RWPE2 (cell line): Measurements from ENCODE around the gene RNASEL.
"Not testable (repeated sequence)": the region's sequence is repeated elsewhere in the genome, so short reads cannot be mapped to it uniquely, and the experiment has no call there.

Experiments used
- ATAC-seq: fragments of 200-7000 bp; cut with Tn5 transposase; 3 replicates; pipeline ENCODE4 v1.9.1; 2021; ENCODE audit warnings: low read depth
- DNase-seq: peaks from one replicate; pipeline ENCODE4 v3.0.0-alpha.2; 2020; ENCODE audit warnings: low spot score
- H3K27ac ChIP-seq: fragments of 450-650 bp; 2 replicates; pipeline ENCODE4 v1.5.1; 2017; ENCODE audit warnings: mild to moderate bottlenecking; ENCODE audit not compliant: poor library complexity, severe bottlenecking
- H3K27me3 ChIP-seq: fragments of 250-450 bp; sonication (Bioruptor Pico); 2 replicates; pipeline ENCODE4 v1.5.1; 2021; ENCODE audit warnings: mild to moderate bottlenecking, moderate library complexity; ENCODE audit not compliant: insufficient read depth, poor library complexity, severe bottlenecking
- H3K36me3 ChIP-seq: fragments of 250-450 bp; sonication (Bioruptor Pico); 2 replicates; pipeline ENCODE4 v1.5.1; 2020; ENCODE audit warnings: low read depth, mild to moderate bottlenecking, moderate library complexity
- H3K4me1 ChIP-seq: fragments of 250-450 bp; sonication (Bioruptor Pico); 2 replicates; pipeline ENCODE4 v1.5.1; 2021; ENCODE audit warnings: mild to moderate bottlenecking, moderate library complexity; ENCODE audit not compliant: insufficient read depth, poor library complexity, severe bottlenecking
- H3K4me3 ChIP-seq: fragments of 250-450 bp; sonication (Bioruptor Pico); 2 replicates; pipeline ENCODE4 v1.5.1; 2021; ENCODE audit warnings: mild to moderate bottlenecking, moderate library complexity; ENCODE audit not compliant: severe bottlenecking
- H3K9me3 ChIP-seq: fragments of 250-450 bp; sonication (Bioruptor Pico); 2 replicates; pipeline ENCODE4 v1.5.1; 2021; ENCODE audit warnings: mild to moderate bottlenecking, moderate library complexity; ENCODE audit not compliant: severe bottlenecking
- CTCF ChIP-seq: fragments of 450-650 bp; IDR thresholded peaks from one replicate; pipeline ENCODE4 v1.5.1; 2017; ENCODE audit warnings: mild to moderate bottlenecking, moderate library complexity; ENCODE audit not compliant: poor library complexity, severe bottlenecking

The RNASEL gene

GRCh38 chr1:182633657-182634281, 44.7 kb upstream of the RNASEL start:
- DNase-seq: no peak
- no peak for TF ChIP-seq CTCF

DNA sequence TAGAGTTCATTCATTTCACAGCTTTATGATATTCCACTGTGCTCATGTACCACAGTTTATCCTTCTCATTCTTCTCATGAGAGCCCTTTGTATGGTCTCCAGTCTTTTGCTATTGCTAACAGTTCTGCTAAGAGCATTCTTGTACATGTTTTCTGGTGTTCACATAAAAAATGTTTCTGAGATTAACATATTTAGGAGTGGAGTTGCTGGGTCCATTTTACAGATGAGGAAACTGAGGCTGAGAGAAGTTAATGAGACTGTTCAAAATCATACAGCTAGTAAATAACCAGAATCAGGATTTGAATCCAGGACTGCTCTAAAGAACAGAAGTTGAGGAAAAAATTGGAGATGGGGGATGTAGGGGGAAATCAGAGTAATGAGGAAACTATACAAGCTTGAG, 44.0 kb upstream of the RNASEL start:
- no peaks in the 10 kb centered on the region for H3K27me3 ChIP-seq
- no peak overlapping the region for H3K4me3 ChIP-seq
- H3K27ac ChIP-seq: no peak overlapping the region
- no peaks in the 10 kb centered on the region for H3K36me3 ChIP-seq
- H3K9me3 ChIP-seq: no peaks in the 10 kb centered on the region
- H3K4me1 ChIP-seq: no peaks in the 10 kb centered on the region
- DNase-seq (no peak), ATAC-seq (no peak)
- TF ChIP-seq CTCF: no peak

More at GRCh38 chr1:182633657-182634281, 44.7 kb upstream of the RNASEL start:
- no peaks in the 10 kb centered on the region for H3K36me3 ChIP-seq
- H3K9me3 ChIP-seq: no peaks in the 10 kb centered on the region
- no peaks in the 10 kb centered on the region for H3K27me3 ChIP-seq
- no peak overlapping the region for H3K27ac ChIP-seq
- no peak for ATAC-seq
- no peak overlapping the region for H3K4me3 ChIP-seq
- H3K4me1 ChIP-seq: no peaks in the 10 kb centered on the region

DNA sequence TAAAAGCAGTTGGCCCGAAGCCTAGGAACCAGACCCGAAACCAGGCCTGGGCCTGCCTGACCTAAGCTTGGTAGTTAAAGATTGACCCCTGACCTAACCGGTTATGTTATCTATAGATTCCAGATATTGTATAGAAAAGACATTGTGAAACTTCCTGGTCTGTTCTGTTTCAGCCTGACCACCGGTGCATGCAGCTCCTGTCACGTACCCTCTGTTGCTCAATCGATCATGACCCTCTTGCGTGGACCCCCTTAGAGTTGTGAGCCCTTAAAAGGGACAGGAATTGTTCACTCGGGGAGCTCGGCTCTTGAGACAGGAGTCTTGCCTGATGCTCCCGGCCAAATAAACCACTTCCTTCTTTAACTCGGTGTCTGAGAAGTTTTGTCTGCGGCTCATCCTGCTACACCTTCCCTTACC, 43.4 kb upstream of the RNASEL start:
- H3K4me1 ChIP-seq, H3K4me3 ChIP-seq, H3K27ac ChIP-seq, DNase-seq, ATAC-seq, H3K36me3 ChIP-seq, H3K27me3 ChIP-seq, H3K9me3 ChIP-seq: not testable (repeated sequence)

DNA sequence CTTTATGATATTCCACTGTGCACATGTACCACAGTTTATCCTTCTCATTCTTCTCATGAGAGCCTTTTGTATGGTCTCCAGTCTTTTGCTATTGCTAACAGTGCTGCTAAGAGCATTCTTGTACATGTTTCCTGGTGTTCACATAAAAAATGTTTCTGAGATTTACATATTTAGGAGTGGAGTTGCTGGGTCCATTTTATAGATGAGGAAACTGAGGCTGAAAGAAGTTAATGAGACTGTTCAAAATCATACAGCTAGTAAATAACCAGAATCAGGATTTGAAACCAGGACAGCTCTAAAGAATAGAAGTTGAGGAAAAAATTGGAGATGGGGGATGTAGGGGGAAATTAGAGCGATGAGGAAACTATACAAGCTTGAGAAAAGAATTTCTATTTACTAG, 42.9 kb upstream of the RNASEL start:
- DNase-seq (no peak), ATAC-seq (no peak)
- Histone ChIP-seq H3K36me3 (no peaks in the 10 kb centered on the region), H3K9me3 (no peaks in the 10 kb centered on the region), H3K4me3 (no peak overlapping the region), H3K4me1 (no peaks in the 10 kb centered on the region), H3K27me3 (no peaks in the 10 kb centered on the region), H3K27ac (no peak overlapping the region)
- no peak for TF ChIP-seq CTCF

DNA sequence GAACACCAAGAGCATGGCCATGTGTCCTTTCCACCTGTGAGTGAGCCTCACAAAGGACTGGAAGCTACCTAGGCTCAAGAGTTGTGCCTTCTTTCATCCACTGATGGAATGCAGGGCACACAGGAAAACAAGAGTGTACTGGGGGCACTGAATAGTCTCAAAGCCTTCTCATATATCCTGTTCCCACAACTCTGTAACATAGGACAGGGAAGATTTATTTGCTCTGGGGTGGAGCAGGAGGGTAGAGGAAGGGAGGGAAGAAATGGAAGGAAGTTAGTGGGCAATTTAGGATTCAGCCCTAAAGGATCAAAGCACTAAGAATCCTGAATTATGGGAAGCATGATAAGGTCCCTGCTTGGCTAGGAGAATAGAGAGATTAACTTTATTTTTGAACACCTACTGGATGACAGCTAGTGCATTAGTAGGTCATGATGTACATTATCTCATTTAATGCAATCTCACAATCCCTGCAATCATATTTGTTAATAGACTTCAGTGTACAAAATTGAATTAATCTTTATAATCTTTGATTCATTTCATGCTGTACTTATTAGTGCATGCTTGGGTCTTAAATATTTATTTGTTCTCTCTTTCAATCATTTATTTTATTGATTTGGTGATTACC, 42.1 kb upstream of the RNASEL start:
- Histone ChIP-seq H3K36me3 (no peaks in the 10 kb centered on the region), H3K4me3 (no peak overlapping the region), H3K27ac (no peak overlapping the region), H3K27me3 (no peaks in the 10 kb centered on the region), H3K9me3 (no peaks in the 10 kb centered on the region), H3K4me1 (peaks cover 3% of the 10 kb centered on the region)
- ATAC-seq (no peak), DNase-seq (no peak)
- TF ChIP-seq CTCF: no peak
